Naive thymus-derived CD4-positive, alpha-beta T cell (primary cell): Measurements from ENCODE around the gene GDPD4. TPM values are rescaled to one million over a fixed set of nuclear protein-coding genes. Genes with fewer than 3 reads are reported as not detected.

Source experiments
- ATAC-seq: fragments of 150-1000 bp; cut with Tn5 transposase; 2 replicates; pipeline ENCODE4 v1.10.0; 2021; ENCODE audit warnings: mild to moderate bottlenecking, moderate library complexity
- CTCF ChIA-PET: fragments of 350-600 bp; sonication (Branson Sonifier 250); formaldehyde crosslinking; loops from one replicate; lab custom pipeline; 2021; ENCODE audit warnings: antibody characterized with exemption; lab: Charles Lee
- POLR2A ChIA-PET: fragments of 350-600 bp; sonication (Branson Sonifier 250); formaldehyde crosslinking; loops from one replicate; lab custom pipeline; 2021; ENCODE audit warnings: antibody characterized with exemption, inconsistent platforms; lab: Charles Lee
- DNase-seq, 9 donors: peaks; one replicate each; pipeline versions ENCODE4 v3.0.0 to v3.0.0-alpha.2; 2020 to 2022; ENCODE audit warnings: mixed read lengths in 1 of 9
- H3K27ac ChIP-seq: one replicate; pipeline ENCODE4 v1.7.0; 2013; ENCODE audit warnings: mild to moderate bottlenecking, low read depth, low read length, moderate library complexity
- H3K27me3 ChIP-seq, 2 donors: one replicate each; pipeline ENCODE4 v1.7.0; 2013; ENCODE audit warnings: low read length in 2 of 2, mild to moderate bottlenecking in 2 of 2, moderate library complexity in 2 of 2; ENCODE audit not compliant: control insufficient read depth in 2 of 2, insufficient read depth in 2 of 2
- H3K36me3 ChIP-seq, 3 experiments: 1 replicate in 2 of 3; 2 replicates in 1 of 3; pipeline ENCODE4 v1.7.0; 2013; ENCODE audit warnings: low read length in 3 of 3, mild to moderate bottlenecking in 3 of 3, moderate library complexity in 1 of 3; ENCODE audit not compliant: insufficient read depth in 3 of 3, control insufficient read depth in 2 of 3
- H3K4me1 ChIP-seq, 2 donors: one replicate each; pipeline ENCODE4 v1.7.0; 2013; ENCODE audit warnings: low read length in 2 of 2, mild to moderate bottlenecking in 2 of 2, moderate library complexity in 1 of 2; ENCODE audit not compliant: control insufficient read depth in 2 of 2, insufficient read depth in 2 of 2
- H3K4me3 ChIP-seq: 2 replicates; pipeline ENCODE4 v1.7.0; 2013; ENCODE audit warnings: mild to moderate bottlenecking, low read length
- H3K9me3 ChIP-seq, 3 experiments: 1 replicate in 2 of 3; 2 replicates in 1 of 3; pipeline ENCODE4 v1.7.0; 2013; ENCODE audit warnings: low read length in 3 of 3; ENCODE audit not compliant: control insufficient read depth in 2 of 3
- H3K27ac Mint-ChIP-seq, 9 donors: one replicate each; pipeline ENCODE4 v1.8.0; 2020 to 2022; ENCODE audit warnings: mixed read lengths in 9 of 9, mild to moderate bottlenecking in 8 of 9, moderate library complexity in 5 of 9, inconsistent platforms in 2 of 9
- H3K27me3 Mint-ChIP-seq, 5 donors: one replicate each; pipeline ENCODE4 v1.8.0; 2021 to 2022; ENCODE audit warnings: mixed read lengths in 5 of 5, mild to moderate bottlenecking in 1 of 5
- H3K36me3 Mint-ChIP-seq, 5 donors: one replicate each; pipeline ENCODE4 v1.8.0; 2020 to 2022; ENCODE audit warnings: mixed read lengths in 5 of 5, mild to moderate bottlenecking in 3 of 5, inconsistent platforms in 1 of 5
- H3K4me1 Mint-ChIP-seq, 7 donors: one replicate each; pipeline ENCODE4 v1.8.0; 2020 to 2022; ENCODE audit warnings: mixed read lengths in 7 of 7, mild to moderate bottlenecking in 3 of 7, inconsistent platforms in 1 of 7
- H3K4me3 Mint-ChIP-seq, 10 donors: one replicate each; pipeline ENCODE4 v1.8.0; 2020 to 2022; ENCODE audit warnings: mild to moderate bottlenecking in 10 of 10, mixed read lengths in 10 of 10, moderate library complexity in 6 of 10, inconsistent platforms in 2 of 10
- H3K9me3 Mint-ChIP-seq, 11 donors: one replicate each; pipeline ENCODE4 v1.8.0; 2020 to 2022; ENCODE audit warnings: mixed read lengths in 11 of 11, mild to moderate bottlenecking in 4 of 11, inconsistent platforms in 1 of 11, moderate library complexity in 1 of 11
- intact Hi-C, 2 donors: fragments of 100-400 bp; cut with micrococcal nuclease; formaldehyde crosslinking; loops; one replicate each; pipeline ENCODE4 v1.15.1; 2023
- polyA plus RNA-seq, 2 donors: library from polyadenylated mRNA; unstranded; fragments of 300-500 nt; fragmentation: Illumina TruSeq; gene quantifications; one replicate each; pipeline ENCODE4 v1.2.3, GENCODE V29; 2021
- total RNA-seq, 6 experiments: library from RNA in 5 of 6; stranded (reverse) in 5 of 6; gene quantifications; 1 replicate in 5 of 6; 2 replicates in 1 of 6; pipeline ENCODE4 v1.2.3 and lab custom pipeline; 2021 to 2026

The GDPD4 gene
- total and polyA plus RNA-seq, 7 experiments from 2014 or later, result not detected

- Mint-ChIP-seq H3K27me3 (no peaks in the 10 kb centered on the region), H3K36me3 (peaks cover 12 to 53% (median 37%) of the 10 kb centered on the region in 5 donors), H3K4me1 (peaks cover 0 to 5% (median 0%) of the 10 kb centered on the region in 7 donors), H3K27ac (no peak overlapping the region), H3K9me3 (peaks cover 0 to 8% (median 2%) of the 10 kb centered on the region in 11 donors), H3K4me3 (no peak overlapping the region)
- ATAC-seq (no peak), DNase-seq (no peak)
- Histone ChIP-seq H3K27me3 (no peaks in the 10 kb centered on the region), H3K4me3 (no peak overlapping the region), H3K36me3 (peaks cover 0 to 14% (median 0%) of the 10 kb centered on the region in 3 experiments), H3K4me1 (no peaks in the 10 kb centered on the region), H3K9me3 (no peaks in the 10 kb centered on the region), H3K27ac (no peak overlapping the region)
- intact Hi-C loops, result no loop called here
- ChIA-PET POLR2A (no interaction called here), CTCF (no interaction called here)
These were observed 23.7 kb upstream of the GDPD4 start for GRCh38 chr11:77325159-77325558.

GRCh38 chr11:77324508-77324907 is 23.0 kb upstream of the GDPD4 start:
- peaks cover 0 to 5% (median 0%) of the 10 kb centered on the region in 7 donors for H3K4me1 Mint-ChIP-seq
- Histone ChIP-seq H3K36me3 (peaks cover 0 to 14% (median 0%) of the 10 kb centered on the region in 3 experiments), H3K27ac (no peak overlapping the region), H3K9me3 (no peaks in the 10 kb centered on the region), H3K27me3 (no peaks in the 10 kb centered on the region), H3K4me3 (no peak overlapping the region), H3K4me1 (no peaks in the 10 kb centered on the region)
- DNase-seq, result no peak
- no peaks in the 10 kb centered on the region for H3K27me3 Mint-ChIP-seq
- H3K4me3 Mint-ChIP-seq, result no peak overlapping the region
- POLR2A ChIA-PET, result interaction anchor here (0.7 kb wide), 1 partner anchor 14 kb away, joined by 3 read pairs; no protein-coding TSS in a partner anchor
- intact Hi-C loops, result no loop called here
- H3K9me3 Mint-ChIP-seq, result peaks cover 0 to 8% (median 2%) of the 10 kb centered on the region in 11 donors
- peaks cover 12 to 53% (median 37%) of the 10 kb centered on the region in 5 donors for H3K36me3 Mint-ChIP-seq
- CTCF ChIA-PET, result no interaction called here
- H3K27ac Mint-ChIP-seq, result no peak overlapping the region
- no peak for ATAC-seq

DNA sequence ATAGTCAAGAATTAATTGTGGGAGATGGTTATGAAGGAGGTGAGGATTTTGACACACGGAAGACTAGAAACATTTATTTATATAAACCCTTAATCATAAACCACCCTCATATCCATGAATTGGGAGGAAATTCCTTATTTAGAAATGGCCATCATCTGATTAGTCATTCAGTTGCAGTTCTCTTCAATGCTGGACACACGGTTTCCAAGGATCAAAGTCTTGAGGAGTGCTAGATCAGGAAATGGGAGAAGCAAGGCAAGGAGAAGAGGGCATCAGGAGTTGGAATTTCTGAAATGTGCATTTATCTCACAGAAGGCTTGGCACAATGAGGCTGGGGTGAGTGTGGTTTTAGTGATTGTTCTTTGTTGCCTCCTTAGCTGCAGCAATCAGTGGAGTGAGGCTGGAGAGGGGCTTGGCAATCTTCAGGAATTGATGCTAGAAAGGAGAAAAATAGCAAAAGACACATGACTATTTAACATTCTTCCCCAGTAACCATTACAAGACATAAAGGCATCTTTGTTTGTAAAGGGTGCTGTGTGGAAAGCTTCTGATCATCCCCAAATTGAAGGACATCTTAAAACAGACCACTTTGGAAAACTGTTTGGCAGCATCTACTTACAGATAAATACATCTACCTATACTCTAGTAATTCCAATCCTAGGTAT is 21.6 kb upstream of the GDPD4 start:
- ChIA-PET CTCF (no interaction called here), POLR2A (no interaction called here)
- H3K27me3 Mint-ChIP-seq, result no peaks in the 10 kb centered on the region
- peaks cover 0 to 14% (median 0%) of the 10 kb centered on the region in 3 experiments for H3K36me3 ChIP-seq
- no peaks in the 10 kb centered on the region for H3K9me3 ChIP-seq
- ATAC-seq (no peak), DNase-seq (no peak)
- H3K4me3 ChIP-seq, result no peak overlapping the region
- H3K27me3 ChIP-seq, result no peaks in the 10 kb centered on the region
- H3K27ac Mint-ChIP-seq, result no peak overlapping the region
- peaks cover 0 to 5% (median 0%) of the 10 kb centered on the region in 7 donors for H3K4me1 Mint-ChIP-seq
- intact Hi-C loops, result no loop called here
- H3K27ac ChIP-seq, result no peak overlapping the region
- peaks cover 12 to 39% (median 26%) of the 10 kb centered on the region in 5 donors for H3K36me3 Mint-ChIP-seq
- H3K4me3 Mint-ChIP-seq, result no peak overlapping the region
- H3K4me1 ChIP-seq, result no peaks in the 10 kb centered on the region
- peaks cover 0 to 8% (median 0%) of the 10 kb centered on the region in 11 donors for H3K9me3 Mint-ChIP-seq

GRCh38 chr11:77322506-77322905 is 21.0 kb upstream of the GDPD4 start:
- Histone ChIP-seq H3K4me3 (no peak overlapping the region), H3K4me1 (no peaks in the 10 kb centered on the region), H3K27me3 (no peaks in the 10 kb centered on the region), H3K27ac (no peak overlapping the region), H3K36me3 (peaks cover 0 to 14% (median 0%) of the 10 kb centered on the region in 3 experiments), H3K9me3 (no peaks in the 10 kb centered on the region)
- intact Hi-C loops, result no loop called here
- ChIA-PET CTCF (no interaction called here), POLR2A (interaction anchor here (0.5 kb wide), 1 partner anchor 281 kb away, joined by 3 read pairs; no protein-coding TSS in a partner anchor)
- peaks cover 0 to 5% (median 0%) of the 10 kb centered on the region in 7 donors for H3K4me1 Mint-ChIP-seq
- H3K4me3 Mint-ChIP-seq, result no peak overlapping the region
- no peaks in the 10 kb centered on the region for H3K27me3 Mint-ChIP-seq
- DNase-seq (no peak), ATAC-seq (no peak)
- peaks cover 12 to 33% (median 22%) of the 10 kb centered on the region in 5 donors for H3K36me3 Mint-ChIP-seq
- H3K9me3 Mint-ChIP-seq, result peaks cover 0 to 8% (median 0%) of the 10 kb centered on the region in 11 donors
- no peak overlapping the region for H3K27ac Mint-ChIP-seq

DNA sequence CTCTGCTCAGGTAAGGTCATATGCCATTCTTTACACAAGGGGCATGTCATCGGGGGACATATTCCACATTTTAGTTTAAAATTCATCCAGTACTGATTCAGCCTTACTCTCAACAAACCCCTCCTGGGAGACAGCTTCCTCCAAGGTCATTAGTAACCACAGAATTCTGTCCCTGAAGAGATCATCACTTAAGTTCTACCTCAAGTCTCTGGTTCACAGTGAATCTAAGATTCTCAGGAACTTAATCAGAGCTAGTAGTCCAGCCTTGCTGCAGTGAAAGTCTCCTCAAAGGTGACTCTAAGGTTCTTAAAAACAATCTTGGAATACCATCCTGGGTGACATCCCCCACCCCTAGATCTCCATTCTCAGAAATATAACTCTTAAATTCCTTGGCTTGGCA is 18.9 kb upstream of the GDPD4 start:
- no peak overlapping the region for H3K4me3 Mint-ChIP-seq
- Histone ChIP-seq H3K9me3 (no peaks in the 10 kb centered on the region), H3K27ac (no peak overlapping the region), H3K4me3 (no peak overlapping the region), H3K4me1 (no peaks in the 10 kb centered on the region), H3K36me3 (peaks cover 0 to 11% (median 0%) of the 10 kb centered on the region in 3 experiments), H3K27me3 (no peaks in the 10 kb centered on the region)
- CTCF ChIA-PET, result interaction anchor here (0.6 kb wide), 1 partner anchor 234 kb away, joined by 3 read pairs; no protein-coding TSS in a partner anchor
- no peaks in the 10 kb centered on the region for H3K4me1 Mint-ChIP-seq
- DNase-seq, result no peak
- peaks cover 4 to 22% (median 11%) of the 10 kb centered on the region in 5 donors for H3K36me3 Mint-ChIP-seq
- H3K27ac Mint-ChIP-seq, result no peak overlapping the region
- intact Hi-C loops, result no loop called here
- H3K27me3 Mint-ChIP-seq, result peaks cover 0 to 6% (median 0%) of the 10 kb centered on the region in 5 donors
- H3K9me3 Mint-ChIP-seq, result no peaks in the 10 kb centered on the region
- POLR2A ChIA-PET, result no interaction called here
- no peak for ATAC-seq

- Mint-ChIP-seq H3K4me3 (no peak overlapping the region), H3K9me3 (no peaks in the 10 kb centered on the region), H3K4me1 (no peaks in the 10 kb centered on the region), H3K27ac (no peak overlapping the region), H3K27me3 (peaks cover 0 to 8% (median 0%) of the 10 kb centered on the region in 5 donors), H3K36me3 (peaks cover 4 to 22% (median 9%) of the 10 kb centered on the region in 5 donors)
- ChIA-PET CTCF (interaction anchor here (0.7 kb wide), 1 partner anchor 230 kb away, joined by 3 read pairs; no protein-coding TSS in a partner anchor), POLR2A (no interaction called here)
- ATAC-seq (no peak), DNase-seq (no peak)
- Histone ChIP-seq H3K27ac (no peak overlapping the region), H3K27me3 (no peaks in the 10 kb centered on the region), H3K36me3 (peaks cover 0 to 7% (median 0%) of the 10 kb centered on the region in 3 experiments), H3K9me3 (no peaks in the 10 kb centered on the region), H3K4me1 (no peaks in the 10 kb centered on the region), H3K4me3 (no peak overlapping the region)
- intact Hi-C loops, result no loop called here
These were observed 17.1 kb upstream of the GDPD4 start for GRCh38 chr11:77318600-77318999.
